Measurements from ENCODE around the gene EFNB3. TPM values are rescaled to one million over a fixed set of nuclear protein-coding genes. Genes with fewer than 3 reads are reported as not detected.
A peak's percentile ranks its signal among the peaks of the same experiment; 100 is the strongest.

The EFNB3 gene
- total RNA-seq (2012; rRNA removed) (0.54 and 0.56 TPM in 2 replicates), polyA plus RNA-seq (2012; rRNA removed) (2.0 TPM in 2 replicates), Bru-seq, nascent RNA (not detected), BruChase-seq, experiment 1, labeled RNA remaining after a 6-hour chase (percentile 27 among the genes with signal in this experiment), BruChase-seq, experiment 2, labeled RNA remaining after a 2-hour chase (percentile 24 among the genes with signal in this experiment)
- 0.94 and 2.4 TPM in 2 replicates for polyA plus RNA-seq (2012; cell fraction: cytosol; rRNA removed)
- polyA plus RNA-seq (2012; cell fraction: nucleus; rRNA removed; ENCODE audit: low replicate concordance): 4.3 and 6.6 TPM in 2 replicates
- long read RNA-seq, partial matches to known transcripts: 0 of 1 reads
- long read RNA-seq, other reads (novel, unspliced or antisense): 1 of 1 reads

GRCh38 chr17:7704601-7705268 lies at the start of gene EFNB3:
TSS of gene EFNB3 (plus strand) at chr17:7705202. CDS start at chr17:7705599, 397 bp downstream.
- H2AFZ ChIP-seq (replicated peaks; ENCODE audit: low read length, poor library complexity): peak within 1 kb of the TSS; percentile 43
- H2BK120ac ChIP-seq (ENCODE audit: low read depth, low read length): no peak within 1 kb of the TSS
- ChIA-PET POLR2A (ENCODE audit: unreplicated experiment) (no interaction called here), CTCF (interaction anchor here (0.6 to 2.3 kb wide), 2 partner anchors 17 to 63 kb away, joined by 4 to 7 read pairs; partner anchors contain the start of gene TP53)
- TF ChIP-seq BHLHE40 (IDR thresholded peaks at IDR 0.05; ENCODE audit: low read depth, low read length): no peak
- TF ChIP-seq MAZ (IDR thresholded peaks at IDR 0.05; ENCODE audit: borderline replicate concordance, low read depth, low read length): peak; percentile 68; the same call in 1 of the 2 replicates
- peaks cover 9% of the 10 kb centered on the region for H3K36me3 ChIP-seq (ENCODE audit: control insufficient read depth, insufficient read depth, low read length)
- H2BK20ac ChIP-seq (ENCODE audit: low read depth, low read length): no peak within 1 kb of the TSS
- no TSS peak for BruUV-seq (replicated peaks)
- no peak within 1 kb of the TSS for H4K8ac ChIP-seq (ENCODE audit: low read depth in 2 of 2, low read length in 2 of 2)
- H2BK5ac ChIP-seq (ENCODE audit: low read depth, low read length, poor library complexity, severe bottlenecking): no peak within 1 kb of the TSS
- no peaks in the 10 kb centered on the region for H4K20me1 ChIP-seq (ENCODE audit: insufficient read depth, low read length)
- no peak within 1 kb of the TSS for H3K14ac ChIP-seq (replicated peaks; ENCODE audit: low read depth, low read length)
- no peaks in the 10 kb centered on the region for H3K79me1 ChIP-seq (ENCODE audit: low read depth in 1 of 2, low read length in 2 of 2)
- intact Hi-C loops (cut with micrococcal nuclease): no loop called here
- H3K9ac ChIP-seq (ENCODE audit: low read depth, low read length): peak within 1 kb of the TSS; percentile 32; the same call in 1 of the 2 replicates
- no peak within 1 kb of the TSS for H3K27ac ChIP-seq (ENCODE audit: insufficient read depth, low read length)
- peak within 1 kb of the TSS; percentile 80 for H3K4me2 ChIP-seq (ENCODE audit: low read depth, low read length)
- H4K5ac ChIP-seq (ENCODE audit: low read depth, low read length): no peak within 1 kb of the TSS
- ATAC-seq (ENCODE audit: low read depth) (peak; percentile 83), DNase-seq (no peak)
- no peaks in the 10 kb centered on the region for H3K9me3 ChIP-seq (ENCODE audit: control insufficient read depth, insufficient read depth, low read length)
- no peaks in the 10 kb centered on the region for H3K9me1 ChIP-seq (ENCODE audit: insufficient read depth, low read length)
- H3K27me3 ChIP-seq (ENCODE audit: control insufficient read depth, insufficient read depth, low read length): peaks cover 41% of the 10 kb centered on the region
- 2% methylated on average over 11 of the region's 45 CpGs; no CpG with 5 or more reads in 1 of the 2 experiments for WGBS, 2 experiments (ENCODE audit: extremely low coverage in 2 of 2, insufficient read length in 1 of 2)
- peaks cover 3% of the 10 kb centered on the region; the same call in 1 of the 2 replicates for H3K4me1 ChIP-seq (ENCODE audit: control insufficient read depth, insufficient read depth, low read length)
- peak within 1 kb of the TSS; percentile 36 for H3K4me3 ChIP-seq (ENCODE audit: insufficient read depth, low read depth, low read length)
- in situ Hi-C loops (cut with MboI; ENCODE audit: low sequenced_read_pairs): no loop called here
- no peak within 1 kb of the TSS for H3K18ac ChIP-seq (ENCODE audit: low read depth, low read length)
- H3K4ac ChIP-seq (ENCODE audit: low read depth, low read length): no peak within 1 kb of the TSS
- peak within 1 kb of the TSS; percentile 78 for H2AK9ac ChIP-seq (replicated peaks; ENCODE audit: low read depth, low read length, poor library complexity)
- no peak within 1 kb of the TSS for H4K91ac ChIP-seq (ENCODE audit: insufficient read depth, low read depth, low read length)
- H3K23ac ChIP-seq (ENCODE audit: low read depth, low read length): peak within 1 kb of the TSS; percentile 5
- H2BK15ac ChIP-seq (ENCODE audit: low read depth, low read length): no peak within 1 kb of the TSS
- H3K56ac ChIP-seq (ENCODE audit: extremely low read depth, insufficient read depth, low read length): no peak within 1 kb of the TSS
- dilution Hi-C loops (cut with HindIII; ENCODE audit: low sequenced_read_pairs, unreplicated experiment): no loop called here
- no peak within 1 kb of the TSS for H2AK5ac ChIP-seq (ENCODE audit: low read depth, low read length)
